ENCODE data around the gene LAMA5. TPM values are rescaled to one million over a fixed set of nuclear protein-coding genes. Genes with fewer than 3 reads are reported as not detected.

Gene LAMA5
- total RNA-seq, 4 donors from 2014 or later = 95.2 to 230 (median 139) TPM

DNA sequence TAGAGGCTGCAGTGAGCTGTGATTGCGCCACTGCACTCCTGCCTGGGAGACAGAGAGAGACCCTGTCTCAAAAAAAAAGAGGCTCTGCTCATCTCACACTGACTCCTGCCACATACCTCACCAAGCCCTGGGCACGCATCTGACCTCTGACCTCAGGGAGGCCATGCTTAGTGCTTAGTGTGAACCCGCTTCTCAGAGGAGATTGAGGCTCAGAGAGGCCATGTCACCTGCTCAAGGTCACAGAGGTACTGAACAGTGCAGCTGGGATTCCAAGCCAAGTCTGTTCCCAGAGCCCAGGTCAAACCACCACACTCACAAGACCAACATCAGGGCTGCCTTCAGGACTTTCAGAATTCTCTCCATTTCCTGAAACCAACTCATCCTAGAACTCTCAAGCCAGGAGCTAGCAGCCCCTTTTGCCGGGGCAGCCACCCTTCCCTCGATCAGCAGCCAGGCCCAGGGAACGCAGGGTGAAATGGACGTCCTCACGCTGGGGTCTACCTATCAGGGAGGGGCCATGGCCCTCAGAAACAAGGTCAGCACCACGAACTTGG is 37.1 kb upstream of the LAMA5 start:
- no peak for DNase-seq (ENCODE audit: low spot score in 2 of 2)
- no peaks in the 10 kb centered on the region for H3K9me3 ChIP-seq
- peaks cover 0 to 32% (median 0%) of the 10 kb centered on the region in 3 donors for H3K36me3 ChIP-seq
- no peak overlapping the region for H3K4me3 ChIP-seq
- peaks cover 0 to 29% (median 18%) of the 10 kb centered on the region in 4 donors for H3K4me1 ChIP-seq
- WGBS, 2 donors = 81 to 87% methylated on average over 9 of the region's 9 CpGs
- TF ChIP-seq POLR2A (IDR thresholded peaks at IDR 0.05) (no peak), EP300 (IDR thresholded peaks at IDR 0.05) (no peak)
- TF ChIP-seq, protein P1, sequence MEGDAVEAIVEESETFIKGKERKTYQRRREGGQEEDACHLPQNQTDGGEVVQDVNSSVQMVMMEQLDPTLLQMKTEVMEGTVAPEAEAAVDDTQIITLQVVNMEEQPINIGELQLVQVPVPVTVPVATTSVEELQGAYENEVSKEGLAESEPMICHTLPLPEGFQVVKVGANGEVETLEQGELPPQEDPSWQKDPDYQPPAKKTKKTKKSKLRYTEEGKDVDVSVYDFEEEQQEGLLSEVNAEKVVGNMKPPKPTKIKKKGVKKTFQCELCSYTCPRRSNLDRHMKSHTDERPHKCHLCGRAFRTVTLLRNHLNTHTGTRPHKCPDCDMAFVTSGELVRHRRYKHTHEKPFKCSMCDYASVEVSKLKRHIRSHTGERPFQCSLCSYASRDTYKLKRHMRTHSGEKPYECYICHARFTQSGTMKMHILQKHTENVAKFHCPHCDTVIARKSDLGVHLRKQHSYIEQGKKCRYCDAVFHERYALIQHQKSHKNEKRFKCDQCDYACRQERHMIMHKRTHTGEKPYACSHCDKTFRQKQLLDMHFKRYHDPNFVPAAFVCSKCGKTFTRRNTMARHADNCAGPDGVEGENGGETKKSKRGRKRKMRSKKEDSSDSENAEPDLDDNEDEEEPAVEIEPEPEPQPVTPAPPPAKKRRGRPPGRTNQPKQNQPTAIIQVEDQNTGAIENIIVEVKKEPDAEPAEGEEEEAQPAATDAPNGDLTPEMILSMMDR (IDR thresholded peaks at IDR 0.05) = no peak
- H3K27me3 ChIP-seq = peaks cover 0 to 3% of the 10 kb centered on the region in 2 donors
- peak overlapping the region in 1 of 4 donors; percentile 15 for H3K27ac ChIP-seq

- peaks cover 0 to 32% (median 0%) of the 10 kb centered on the region in 3 donors for H3K36me3 ChIP-seq
- H3K4me1 ChIP-seq = peaks cover 0 to 29% (median 18%) of the 10 kb centered on the region in 4 donors
- no peak for DNase-seq (ENCODE audit: low spot score in 2 of 2)
- TF ChIP-seq EP300 (IDR thresholded peaks at IDR 0.05) (no peak), POLR2A (IDR thresholded peaks at IDR 0.05) (no peak)
- TF ChIP-seq, protein P1 (IDR thresholded peaks at IDR 0.05) = no peak
- H3K27me3 ChIP-seq = no peaks in the 10 kb centered on the region
- H3K9me3 ChIP-seq = no peaks in the 10 kb centered on the region
- H3K27ac ChIP-seq = no peak overlapping the region
- WGBS, 2 donors = 75 to 82% methylated on average over 13 of the region's 13 CpGs
- no peak overlapping the region for H3K4me3 ChIP-seq
Measured at GRCh38 chr20:62403331-62403730, 36.2 kb upstream of the LAMA5 start.

- Histone ChIP-seq H3K27me3 (no peaks in the 10 kb centered on the region), H3K27ac (no peak overlapping the region), H3K36me3 (peaks cover 0 to 32% (median 0%) of the 10 kb centered on the region in 3 donors), H3K4me3 (no peak overlapping the region), H3K9me3 (no peaks in the 10 kb centered on the region), H3K4me1 (peaks cover 0 to 26% (median 17%) of the 10 kb centered on the region in 4 donors)
- no peak for DNase-seq (ENCODE audit: low spot score in 2 of 2)
- TF ChIP-seq, protein P1 (IDR thresholded peaks at IDR 0.05) = no peak
- TF ChIP-seq POLR2A (IDR thresholded peaks at IDR 0.05) = no peak
- TF ChIP-seq EP300 (IDR thresholded peaks at IDR 0.05) = no peak
- 89 to 91% methylated on average over 13 to 23 of the region's 23 CpGs for WGBS, 2 donors
Measured at GRCh38 chr20:62402456-62403150, 35.5 kb upstream of the LAMA5 start.

- Histone ChIP-seq H3K27me3 (no peaks in the 10 kb centered on the region), H3K36me3 (peaks cover 0 to 40% (median 0%) of the 10 kb centered on the region in 3 donors), H3K9me3 (no peaks in the 10 kb centered on the region), H3K27ac (no peak overlapping the region), H3K4me1 (peaks cover 0 to 18% (median 10%) of the 10 kb centered on the region in 4 donors), H3K4me3 (no peak overlapping the region)
- TF ChIP-seq, protein P1 (IDR thresholded peaks at IDR 0.05) = no peak
- TF ChIP-seq EP300 (IDR thresholded peaks at IDR 0.05) (no peak), POLR2A (IDR thresholded peaks at IDR 0.05) (no peak)
- no peak for DNase-seq (ENCODE audit: low spot score in 2 of 2)
- 71 to 93% methylated on average over 16 to 21 of the region's 21 CpGs for WGBS, 2 donors
Measured at GRCh38 chr20:62401331-62401779, 34.2 kb upstream of the LAMA5 start.

DNA sequence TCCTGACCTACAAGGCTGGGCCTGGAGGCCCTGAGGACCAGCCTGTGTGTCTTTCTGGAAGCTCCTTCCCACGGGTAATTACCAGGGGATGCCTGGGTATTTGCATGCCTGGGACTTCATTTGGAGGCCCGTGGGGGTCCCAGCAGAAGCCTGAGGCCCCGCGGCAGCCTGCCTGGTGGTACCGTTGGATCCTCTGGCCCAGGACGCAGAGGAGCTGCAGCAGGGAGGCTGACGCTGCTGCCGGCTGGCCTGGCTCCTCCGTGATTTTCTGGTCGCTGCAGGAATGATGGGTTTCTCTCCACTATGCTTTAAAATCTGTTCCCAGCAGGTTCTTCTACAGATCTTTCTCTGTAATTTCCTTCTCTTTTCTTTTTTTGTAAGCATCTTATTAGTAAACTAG is 33.4 kb upstream of the LAMA5 start:
- no peak overlapping the region for H3K4me3 ChIP-seq
- no peaks in the 10 kb centered on the region for H3K27me3 ChIP-seq
- no peak overlapping the region for H3K27ac ChIP-seq
- DNase-seq (ENCODE audit: low spot score in 2 of 2) = no peak
- H3K4me1 ChIP-seq = peaks cover 0 to 10% (median 2%) of the 10 kb centered on the region in 4 donors
- no peaks in the 10 kb centered on the region for H3K9me3 ChIP-seq
- 83 to 85% methylated on average over 9 to 10 of the region's 10 CpGs for WGBS, 2 donors
- H3K36me3 ChIP-seq = peaks cover 0 to 48% (median 0%) of the 10 kb centered on the region in 3 donors
- TF ChIP-seq, protein P1 (IDR thresholded peaks at IDR 0.05) = no peak
- no peak for TF ChIP-seq POLR2A (IDR thresholded peaks at IDR 0.05)
- no peak for TF ChIP-seq EP300 (IDR thresholded peaks at IDR 0.05)
